Heart left ventricle (tissue), 13 donors: Measurements from ENCODE around the gene MUC6.

Experiments
- CTCF ChIP-seq, 12 donors: fragments of 200-600 bp; sonication (generic) in 4 of 12; IDR thresholded peaks; one replicate each; pipeline versions ENCODE4 v1.5.0 to v1.8.0; 2018 to 2022; ENCODE audit warnings: antibody characterized with exemption in 12 of 12, mild to moderate bottlenecking in 5 of 12
- POLR2A ChIP-seq, 2 donors: fragments of 450-650 bp; IDR thresholded peaks; one replicate each; pipeline ENCODE4 v1.6.1; 2017; ENCODE audit warnings: antibody characterized with exemption in 2 of 2, mild to moderate bottlenecking in 2 of 2, moderate library complexity in 2 of 2
- donor health status: ischemic (EF 13 %, LVEDD 7.1; RV severe dilation, severe dysfunction).
- donor health status: DM: no; HTN: yes; CAD: no.
- donor health status: DM: no; HTN: no; CAD: no.
- donor health status: ischemic (EF 25% LVEDD 6.9; RV normal size, moderate dysfunction).
- donor health status: ischemic (EF 25% LVEDD 5.7; RV mildly dilated, moderate dysfunction).
- donor health status: ischemic (EF 35%, LVEDD 5.7; RV mildly dilated, moderate dysfunction).
- donor health status: nonischemic (EF 11% LVEDD 7.7; RV severe dilation, severe dysfunction).
- donor health status: DM: yes; HTN: yes; CAD: no.
- donor health status: PGD.
- donor health status: ischemic (EF 29% LVEDD 5.4; RV normal size, mild dysfunction).
- donor health status: nonischemic (EF 23%, LVEDD 6.1; RV moderate dilation, normal function).

GRCh38 chr11:1003159-1003558 lies 33.4 kb downstream of the MUC6 start:
- TF ChIP-seq CTCF (IDR thresholded peaks at IDR 0.05) (no peak), POLR2A (IDR thresholded peaks at IDR 0.05) (no peak)
